Activated T-cell treated with anti-CD3 and anti-CD28 coated beads, Interleukin-2, amount 50 U/mL, for 4 hours (primary cell): ENCODE data around the gene SRSF1. TPM values are rescaled to one million over a fixed set of nuclear protein-coding genes. Genes with fewer than 3 reads are reported as not detected.
"Not testable (repeated sequence)": the region's sequence is repeated elsewhere in the genome, so short reads cannot be mapped to it uniquely, and the experiment has no call there.

ENCODE experiments used
- ATAC-seq, 2 donors: fragments of 200-7000 bp; cut with Tn5 transposase; one replicate each; pipeline ENCODE4 v1.10.0; 2021
- DNase-seq: peaks from one replicate; pipeline ENCODE4 v3.0.0-alpha.2; 2020
- H3K27me3 Mint-ChIP-seq: one replicate; pipeline ENCODE4 v1.8.0; 2021; ENCODE audit warnings: low read depth, mixed read lengths
- H3K36me3 Mint-ChIP-seq: one replicate; pipeline ENCODE4 v1.8.0; 2022; ENCODE audit warnings: mixed read lengths; ENCODE audit not compliant: insufficient read depth
- H3K4me1 Mint-ChIP-seq: one replicate; pipeline ENCODE4 v1.8.0; 2021; ENCODE audit warnings: low read depth, mixed read lengths
- H3K4me3 Mint-ChIP-seq: one replicate; pipeline ENCODE4 v1.8.0; 2021; ENCODE audit warnings: mild to moderate bottlenecking, moderate library complexity, mixed read lengths
- H3K9me3 Mint-ChIP-seq: one replicate; pipeline ENCODE4 v1.8.0; 2021; ENCODE audit warnings: mixed read lengths
- total RNA-seq, 3 donors: library from RNA; stranded (reverse); gene quantifications; one replicate each; pipeline ENCODE4 v1.2.1, GENCODE V29; 2021

SRSF1 gene, protein sequence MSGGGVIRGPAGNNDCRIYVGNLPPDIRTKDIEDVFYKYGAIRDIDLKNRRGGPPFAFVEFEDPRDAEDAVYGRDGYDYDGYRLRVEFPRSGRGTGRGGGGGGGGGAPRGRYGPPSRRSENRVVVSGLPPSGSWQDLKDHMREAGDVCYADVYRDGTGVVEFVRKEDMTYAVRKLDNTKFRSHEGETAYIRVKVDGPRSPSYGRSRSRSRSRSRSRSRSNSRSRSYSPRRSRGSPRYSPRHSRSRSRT
- total RNA-seq: 100 to 1,000 TPM; 588 to 666 (median 647) TPM

- no peaks in the 10 kb centered on the region for H3K27me3 Mint-ChIP-seq
- H3K4me1 Mint-ChIP-seq: peaks cover 37% of the 10 kb centered on the region
- ATAC-seq (peak; percentile 86 to 89), DNase-seq (peak; percentile 97)
- peaks cover 42% of the 10 kb centered on the region for H3K36me3 Mint-ChIP-seq
- H3K4me3 Mint-ChIP-seq: peak within 1 kb of the TSS; percentile 99
- no peaks in the 10 kb centered on the region for H3K9me3 Mint-ChIP-seq
These were observed at the start of gene SRSF1 for GRCh38 chr17:58006924-58007780. TSS of gene SRSF1 (minus strand) at chr17:58007246. CDS start at chr17:58007137, 109 bp downstream.

DNA sequence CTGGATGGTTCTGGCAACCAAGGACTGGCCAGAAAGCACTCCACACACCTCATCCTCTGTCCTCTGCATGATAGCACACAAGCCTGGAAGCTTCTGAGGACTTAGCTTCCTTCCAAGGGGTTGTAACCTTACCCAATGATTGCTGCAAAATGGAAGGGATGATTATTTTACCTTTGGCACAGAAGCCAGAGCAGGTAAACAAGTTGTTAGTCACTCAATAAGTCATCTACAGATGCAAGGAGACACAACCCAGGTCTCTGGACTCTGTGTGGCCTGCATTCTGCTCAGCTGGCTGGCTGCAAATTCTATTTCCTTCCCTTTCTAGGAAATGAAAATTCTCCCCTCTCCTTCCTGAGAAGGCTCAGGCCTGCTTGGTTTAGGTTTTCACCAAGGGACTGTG, 49.4 kb upstream of the SRSF1 start:
- Mint-ChIP-seq H3K36me3 (no peaks in the 10 kb centered on the region), H3K27me3 (peaks cover 2% of the 10 kb centered on the region), H3K4me1 (peaks cover 11% of the 10 kb centered on the region), H3K4me3 (no peak overlapping the region), H3K9me3 (no peaks in the 10 kb centered on the region)
- ATAC-seq: no peak
- no peak for DNase-seq

GRCh38 chr17:58054641-58055040, 47.6 kb upstream of the SRSF1 start:
- Mint-ChIP-seq H3K4me3 (no peak overlapping the region), H3K9me3 (no peaks in the 10 kb centered on the region), H3K4me1 (peaks cover 11% of the 10 kb centered on the region), H3K27me3 (peaks cover 2% of the 10 kb centered on the region), H3K36me3 (no peaks in the 10 kb centered on the region)
- ATAC-seq (no peak), DNase-seq (no peak)

DNA sequence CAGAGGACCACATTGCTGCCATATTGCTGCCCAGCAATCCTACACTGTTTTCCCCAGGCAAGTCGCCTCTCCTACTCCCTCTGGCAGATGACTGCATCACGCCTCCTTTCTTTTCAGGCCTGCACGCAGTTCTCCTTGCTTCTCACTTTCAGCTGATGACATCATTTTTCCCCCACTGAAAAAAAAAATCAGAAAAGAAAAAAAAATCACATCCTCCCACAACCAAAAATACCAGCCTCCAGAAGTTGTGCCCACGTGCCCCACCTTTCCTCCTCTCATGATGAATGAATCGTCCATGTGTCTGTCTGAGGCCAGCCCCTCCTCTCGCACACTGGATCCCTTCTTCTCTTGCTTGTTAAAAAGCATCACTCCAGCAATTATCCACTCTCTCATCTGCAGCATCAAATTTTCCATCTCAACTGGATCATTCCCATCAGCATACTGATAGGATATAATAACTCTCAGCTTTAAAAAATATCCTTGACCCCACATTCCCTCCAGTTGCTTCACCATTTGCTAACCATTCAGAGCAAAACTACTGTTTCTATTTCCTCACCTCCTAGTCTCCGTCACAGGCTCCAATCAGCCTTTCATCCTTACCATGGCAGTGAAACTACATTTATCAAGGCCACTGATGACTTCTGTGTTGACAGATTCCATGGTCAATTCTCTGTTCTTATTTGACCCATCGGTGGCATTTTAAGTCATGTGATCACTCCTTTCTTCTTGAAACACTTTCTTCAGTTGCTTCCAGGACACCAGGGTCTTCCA, 46.1 kb upstream of the SRSF1 start:
- DNase-seq (peak; percentile 5), ATAC-seq (peak; percentile 28 to 57)
- no peak overlapping the region for H3K4me3 Mint-ChIP-seq
- no peaks in the 10 kb centered on the region for H3K9me3 Mint-ChIP-seq
- H3K27me3 Mint-ChIP-seq: no peaks in the 10 kb centered on the region
- peaks cover 11% of the 10 kb centered on the region for H3K4me1 Mint-ChIP-seq
- H3K36me3 Mint-ChIP-seq: no peaks in the 10 kb centered on the region

- DNase-seq: no peak
- peaks cover 11% of the 10 kb centered on the region for H3K4me1 Mint-ChIP-seq
- no peak for ATAC-seq
- H3K4me3 Mint-ChIP-seq: no peak overlapping the region
- H3K27me3 Mint-ChIP-seq: peaks cover 2% of the 10 kb centered on the region
- no peaks in the 10 kb centered on the region for H3K36me3 Mint-ChIP-seq
- H3K9me3 Mint-ChIP-seq: no peaks in the 10 kb centered on the region
These were observed 45.4 kb upstream of the SRSF1 start for GRCh38 chr17:58052407-58052806.

GRCh38 chr17:58051468-58051867, 44.4 kb upstream of the SRSF1 start:
- DNase-seq (no peak), ATAC-seq (no peak)
- Mint-ChIP-seq H3K36me3 (no peaks in the 10 kb centered on the region), H3K27me3 (peaks cover 2% of the 10 kb centered on the region), H3K4me3 (no peak overlapping the region), H3K4me1 (peaks cover 11% of the 10 kb centered on the region), H3K9me3 (no peaks in the 10 kb centered on the region)

GRCh38 chr17:58050966-58051365, 43.9 kb upstream of the SRSF1 start:
- H3K36me3 Mint-ChIP-seq: no peaks in the 10 kb centered on the region
- ATAC-seq (no peak), DNase-seq (no peak)
- H3K4me3 Mint-ChIP-seq: no peak overlapping the region
- no peaks in the 10 kb centered on the region for H3K9me3 Mint-ChIP-seq
- peaks cover 6% of the 10 kb centered on the region for H3K27me3 Mint-ChIP-seq
- peaks cover 11% of the 10 kb centered on the region for H3K4me1 Mint-ChIP-seq

DNA sequence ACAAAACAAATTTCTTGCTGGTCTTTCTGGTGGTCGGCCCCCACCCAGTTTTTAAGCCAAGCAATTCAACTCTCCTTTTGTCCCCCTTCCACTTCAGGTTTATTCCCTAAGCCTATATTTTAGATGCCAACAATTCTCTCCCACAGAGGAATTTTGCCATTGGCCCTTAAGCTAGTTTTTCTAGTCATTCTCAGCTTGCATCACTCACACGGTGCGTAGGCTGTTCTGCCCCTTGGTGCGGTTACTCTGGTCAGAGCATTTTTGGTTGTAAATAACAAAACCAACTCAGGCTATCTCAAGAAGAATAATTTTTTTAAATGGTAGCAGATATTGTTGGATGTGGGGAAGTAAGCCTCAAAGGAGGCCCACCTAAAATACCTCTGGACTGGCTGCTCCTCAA, 42.5 kb upstream of the SRSF1 start:
- Mint-ChIP-seq H3K9me3 (no peaks in the 10 kb centered on the region), H3K36me3 (no peaks in the 10 kb centered on the region), H3K4me3 (no peak overlapping the region), H3K27me3 (peaks cover 7% of the 10 kb centered on the region), H3K4me1 (peaks cover 11% of the 10 kb centered on the region)
- ATAC-seq: no peak
- no peak for DNase-seq

GRCh38 chr17:58047376-58048150, 40.5 kb upstream of the SRSF1 start:
- Mint-ChIP-seq H3K4me3 (no peak overlapping the region), H3K27me3 (peaks cover 21% of the 10 kb centered on the region)

DNA sequence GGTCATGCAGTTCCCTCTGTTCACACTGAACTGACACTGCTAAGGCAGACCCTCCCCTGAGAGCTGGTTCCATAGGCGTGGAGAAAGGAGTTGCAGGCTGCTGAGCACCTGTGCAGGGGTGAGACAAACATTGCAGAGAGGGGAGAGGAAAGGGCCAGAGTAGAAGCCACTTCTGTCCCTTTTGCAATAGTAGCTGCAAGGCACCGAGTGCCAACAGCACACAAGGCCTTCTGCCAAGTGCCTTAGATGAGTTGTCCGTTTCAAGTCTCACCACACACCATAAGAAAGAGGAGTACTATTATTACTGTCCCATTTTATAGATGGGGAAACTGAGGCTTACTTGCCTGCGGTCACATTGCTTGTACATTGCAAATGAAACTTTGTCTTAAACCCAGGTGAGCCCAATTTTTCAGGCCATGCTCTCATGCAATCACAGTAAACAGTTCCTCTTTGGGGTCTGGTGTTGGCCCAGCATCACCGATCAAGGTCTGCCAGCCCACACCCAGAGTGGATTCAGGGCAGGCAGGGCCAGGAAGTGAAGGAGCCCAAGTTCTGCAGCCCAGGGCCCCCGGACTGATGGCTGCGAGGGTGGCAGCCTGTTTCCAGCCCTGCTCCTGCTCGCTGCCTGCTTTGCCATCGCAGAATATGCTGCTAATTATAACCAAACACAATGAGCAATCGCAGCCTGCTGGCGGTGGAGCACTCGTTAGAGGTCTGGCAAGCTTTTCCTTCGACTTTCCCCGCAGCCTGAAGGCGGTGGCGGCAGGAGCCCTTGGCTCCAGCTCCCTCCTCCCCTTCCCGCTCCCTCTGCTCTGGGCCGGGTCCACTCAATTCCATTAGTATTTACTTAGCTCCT, 39.4 kb upstream of the SRSF1 start:
- no peaks in the 10 kb centered on the region for H3K4me1 Mint-ChIP-seq
- no peak for ATAC-seq
- H3K4me3 Mint-ChIP-seq: no peak overlapping the region
- DNase-seq: no peak
- H3K27me3 Mint-ChIP-seq: peaks cover 25% of the 10 kb centered on the region
- no peaks in the 10 kb centered on the region for H3K9me3 Mint-ChIP-seq
- H3K36me3 Mint-ChIP-seq: no peaks in the 10 kb centered on the region

More at GRCh38 chr17:58047376-58048150, 40.5 kb upstream of the SRSF1 start:
- DNase-seq: no peak
- Mint-ChIP-seq H3K9me3 (no peaks in the 10 kb centered on the region), H3K36me3 (no peaks in the 10 kb centered on the region), H3K4me1 (peaks cover 2% of the 10 kb centered on the region)
- ATAC-seq: no peak

GRCh38 chr17:58044256-58044655, 37.2 kb upstream of the SRSF1 start:
- DNase-seq, H3K4me1 Mint-ChIP-seq, H3K9me3 Mint-ChIP-seq, ATAC-seq, H3K4me3 Mint-ChIP-seq, H3K36me3 Mint-ChIP-seq: not testable (repeated sequence)
- peaks cover 36% of the 10 kb centered on the region for H3K27me3 Mint-ChIP-seq

- H3K27me3 Mint-ChIP-seq: peaks cover 36% of the 10 kb centered on the region
- H3K9me3 Mint-ChIP-seq: no peaks in the 10 kb centered on the region
- H3K36me3 Mint-ChIP-seq: no peaks in the 10 kb centered on the region
- H3K4me3 Mint-ChIP-seq: no peak overlapping the region
- DNase-seq: no peak
- no peaks in the 10 kb centered on the region for H3K4me1 Mint-ChIP-seq
- ATAC-seq: no peak
These were observed 36.5 kb upstream of the SRSF1 start for GRCh38 chr17:58043221-58044181.
